Superior temporal gyrus (tissue), 1 donor: ENCODE results near the gene MOCS3.

Experiments used
- DNase-seq: peaks from one replicate; pipeline ENCODE4 v3.0.0-alpha.2; 2016; ENCODE audit errors: extremely low spot score

Gene MOCS3

DNA sequence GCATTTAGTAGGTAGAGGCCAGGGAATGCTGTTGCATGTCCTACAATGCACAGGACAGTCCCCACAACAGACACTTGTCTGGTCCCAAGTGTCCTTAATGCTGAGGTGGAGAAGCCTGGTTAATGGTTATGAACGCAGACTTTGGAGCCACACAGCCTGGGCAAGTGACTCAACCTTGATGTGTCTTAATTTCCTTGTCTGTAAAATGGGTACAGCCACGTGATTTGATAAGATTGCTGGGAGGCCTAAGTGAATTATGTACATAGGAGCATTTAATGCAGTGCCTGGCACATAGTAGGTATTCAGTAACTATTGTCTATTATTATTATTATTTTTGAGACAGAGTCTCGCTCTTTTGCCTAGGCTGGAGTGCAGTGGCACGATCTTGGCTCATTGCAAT, 52.9 kb downstream of the MOCS3 start:
- no peak for DNase-seq

DNA sequence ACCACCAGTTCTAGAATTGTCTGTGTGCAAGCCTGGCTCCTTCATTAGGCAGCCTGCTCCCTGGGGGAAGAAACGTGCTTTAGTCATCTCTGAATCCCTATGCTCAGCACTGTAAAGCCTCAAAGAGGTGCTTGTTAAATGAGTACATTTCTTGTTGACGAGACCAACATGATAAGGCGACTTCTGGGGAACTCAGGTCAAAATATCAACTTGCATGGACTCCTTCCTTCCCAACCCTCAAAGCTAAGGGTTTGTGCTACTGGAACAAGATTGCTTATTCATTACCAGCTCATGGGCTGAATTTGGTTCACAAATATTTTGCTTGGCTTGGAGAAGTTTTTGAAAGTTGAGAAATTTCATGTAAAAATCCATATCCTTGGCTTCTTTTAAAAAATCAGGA, 53.7 kb downstream of the MOCS3 start:
- DNase-seq = no peak
